ENCODE results near the gene SULT1A4. TPM values are rescaled to one million over a fixed set of nuclear protein-coding genes. Genes with fewer than 3 reads are reported as not detected.

Gene SULT1A4
- total RNA-seq: 4.2 and 6.2 TPM in 2 replicates

DNA sequence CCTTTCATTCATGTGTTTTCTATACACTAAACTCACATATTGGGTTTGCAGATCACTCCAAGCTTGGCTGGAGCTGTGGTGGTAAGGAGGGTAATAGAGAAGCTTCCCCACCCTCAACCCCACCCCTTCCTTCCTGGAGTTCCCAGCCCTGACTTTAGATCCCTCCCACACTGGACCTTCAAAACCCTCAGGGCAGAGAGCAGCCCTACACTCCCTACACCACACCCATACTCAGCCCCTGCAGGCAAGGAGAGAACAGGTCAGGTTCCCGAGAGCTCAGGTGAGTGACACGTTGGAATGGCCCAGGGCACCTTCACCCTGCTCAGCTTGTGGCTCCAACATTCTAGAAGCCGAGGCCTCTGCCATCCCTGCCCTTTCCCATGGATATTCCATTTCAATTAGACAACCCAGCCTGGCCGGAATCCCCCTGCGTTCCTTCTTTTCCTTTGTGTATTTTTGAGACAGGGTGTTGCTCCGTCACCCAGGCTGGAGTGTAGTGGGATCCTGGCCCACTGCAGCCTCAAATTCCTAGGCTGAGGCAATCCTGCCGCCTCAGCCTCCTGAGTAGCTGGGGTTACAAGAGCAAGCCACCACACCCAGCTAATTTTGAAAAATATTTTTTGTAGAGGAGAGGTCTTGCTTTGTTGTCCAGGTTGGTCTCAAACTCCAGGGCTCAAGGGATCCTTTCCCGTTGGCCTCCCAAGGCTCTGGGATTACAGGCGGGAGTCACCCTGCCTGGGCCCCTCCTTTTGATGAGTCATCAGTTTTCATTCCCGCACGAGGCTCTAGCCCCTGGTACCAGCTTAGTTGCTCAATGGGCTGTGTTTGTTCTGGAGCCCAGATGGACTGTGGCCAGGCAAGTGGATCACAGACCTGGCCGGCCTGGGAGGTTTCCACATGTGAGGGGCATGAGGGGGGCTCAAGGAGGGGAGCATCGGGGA lies at the start of gene SULT1A4:
Gene SULT1A4 (plus strand): TSS at position 208 of the 941 bp plus-strand sequence. CDS start 1,473 bp downstream, outside the sequence.

DNA sequence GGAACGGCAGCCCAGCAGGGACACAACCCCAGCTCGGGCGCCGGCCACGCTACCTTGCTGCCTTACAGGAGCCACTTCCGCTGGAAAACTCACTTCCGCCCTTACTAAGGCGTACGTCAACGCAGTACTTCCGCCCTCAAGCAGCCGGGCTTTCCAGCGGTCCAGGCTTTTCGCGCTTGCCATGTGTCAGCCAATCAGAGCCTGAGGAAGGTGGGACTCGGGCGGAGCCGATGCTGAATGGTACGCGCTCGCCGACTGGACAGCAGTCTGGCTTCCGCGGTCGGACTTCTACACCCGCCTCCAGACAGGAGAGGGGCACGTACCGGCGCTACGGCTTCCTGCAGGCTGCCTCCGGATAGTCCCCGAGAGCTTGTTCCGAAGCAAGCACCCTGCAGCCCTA lies 5.4 kb upstream of the SULT1A4 start, which contains the start of the genes BOLA2 and SLX1B:
Gene BOLA2 (minus strand): TSS at position 83 of the 400 bp plus-strand sequence. CDS start 98 bp downstream, outside the sequence.
Gene SLX1B (plus strand): TSS at position 265 of the 400 bp plus-strand sequence.

DNA sequence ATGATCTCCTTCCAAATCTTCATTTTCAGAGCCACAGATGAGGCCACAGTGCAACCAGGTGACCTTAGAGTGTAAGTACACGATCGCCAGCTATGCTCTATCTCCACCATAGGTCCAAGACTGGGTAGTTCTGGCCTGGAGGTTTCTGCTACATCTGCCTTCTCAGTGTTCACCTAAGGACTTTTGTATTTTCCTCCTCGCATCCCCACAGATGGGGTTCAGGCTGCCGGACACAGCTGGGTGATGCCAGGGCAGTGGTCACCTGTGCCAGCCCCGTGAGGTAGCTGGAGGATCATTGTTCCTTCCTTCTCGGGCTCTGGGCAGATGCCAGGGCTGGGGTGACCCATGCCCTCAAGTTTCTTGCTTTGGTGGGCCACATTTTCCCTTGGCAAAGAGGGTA lies 46.6 kb downstream of the SULT1A4 start, which contains the start of gene NPIPB12:
Gene NPIPB12 (minus strand): TSS at position 101 of the 400 bp plus-strand sequence.

Other genes with a start within 250 kb of the SULT1A4 start
- gene NPIPB11, start 53.2 kb upstream of the SULT1A4 start, total RNA-seq: 0.12 TPM in 1 of 2 replicates, not detected in the other
- gene BOLA2, start 5.6 kb upstream of the SULT1A4 start, total RNA-seq: 2.6 and 6.3 TPM in 2 replicates
- 17.8 and 22.9 TPM in 2 replicates for gene SLX1B, start 5.4 kb upstream of the SULT1A4 start, total RNA-seq
- gene NPIPB12, start 46.5 kb downstream of the SULT1A4 start, total RNA-seq: 3.3 and 7.9 TPM in 2 replicates
- gene SPN, start 203.3 kb downstream of the SULT1A4 start, total RNA-seq: not detected in 2 replicates
- 76.7 and 105 TPM in 2 replicates for gene QPRT, start 219.3 kb downstream of the SULT1A4 start, total RNA-seq